ENCODE measurements around the gene ADAMTS8.

The ADAMTS8 gene

GRCh38 chr11:130388607-130389205, 39.7 kb downstream of the ADAMTS8 start:
- TF ChIP-seq CREB1 (IDR thresholded peaks at IDR 0.05; ENCODE audit: low read depth), result no peak

DNA sequence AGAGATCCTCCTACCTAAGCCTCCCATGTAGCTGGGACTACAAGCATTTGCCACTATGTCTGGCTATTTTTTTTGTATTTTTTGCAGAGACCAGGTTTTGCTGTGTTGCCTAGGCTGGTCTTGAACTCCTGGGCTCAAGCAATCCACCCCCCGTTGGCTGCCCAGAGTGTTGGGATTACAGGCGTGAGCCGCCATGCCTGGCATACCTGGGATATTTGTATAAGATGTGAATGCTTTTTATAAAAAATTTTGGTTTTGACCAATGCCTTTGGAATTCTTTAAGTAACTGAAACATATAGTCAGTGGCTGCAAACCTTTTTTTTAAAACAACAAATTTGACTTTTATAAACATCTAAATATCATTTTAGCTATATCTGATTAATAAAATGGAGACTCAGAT, 42.4 kb downstream of the ADAMTS8 start:
- TF ChIP-seq RAD21 (IDR thresholded peaks at IDR 0.05; ENCODE audit: low read depth) (no peak), YY1 (IDR thresholded peaks at IDR 0.05; ENCODE audit: low read depth) (no peak), CREB1 (IDR thresholded peaks at IDR 0.05; ENCODE audit: low read depth) (no peak), EP300 (IDR thresholded peaks at IDR 0.05; ENCODE audit: borderline replicate concordance) (no peak), NFIC (IDR thresholded peaks at IDR 0.05) (no peak), TEAD4 (IDR thresholded peaks at IDR 0.05) (peak; percentile 29; the same call in 1 of the 2 replicates), CEBPB (IDR thresholded peaks at IDR 0.05) (no peak)

DNA sequence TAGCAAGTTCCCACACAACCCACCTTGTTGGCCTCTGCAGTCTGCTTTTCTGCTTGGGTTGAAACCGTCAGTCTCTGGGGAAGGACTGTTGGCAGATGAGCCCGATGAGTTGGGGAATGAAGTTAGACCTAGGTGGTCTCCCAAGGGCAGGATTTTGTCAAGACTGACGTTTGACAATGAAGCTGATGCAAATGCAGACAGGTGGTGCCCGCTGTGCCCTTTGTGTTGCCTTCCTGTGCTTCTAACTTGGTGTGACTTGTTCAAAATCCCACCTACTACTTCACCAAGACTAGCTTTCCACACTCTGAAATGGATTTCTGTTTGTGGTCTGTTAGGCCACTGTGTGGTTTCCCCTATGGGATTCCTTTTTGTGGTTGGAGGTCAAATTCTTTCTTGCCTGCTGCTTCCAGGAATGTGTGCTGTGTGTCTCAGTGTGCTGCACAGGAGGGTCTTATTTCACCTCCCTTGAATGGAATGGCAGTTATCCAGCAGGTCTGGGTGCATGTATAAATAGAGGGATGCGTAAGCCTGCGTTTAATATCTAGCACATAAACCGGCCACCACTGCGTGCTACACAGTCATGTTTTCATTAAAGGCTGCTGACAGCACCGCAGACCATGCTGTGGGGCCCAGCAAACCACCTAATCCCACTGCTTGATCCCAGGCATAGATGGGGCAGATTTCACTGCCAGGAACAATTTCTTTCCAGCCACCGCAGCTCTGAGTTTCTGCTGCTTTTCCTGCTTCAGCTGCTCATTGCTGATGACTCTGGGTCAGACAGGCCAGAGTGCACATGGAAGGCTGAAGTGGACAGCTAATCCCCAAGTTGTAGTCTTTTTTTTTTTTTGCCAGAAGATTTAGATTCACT, 44.8 kb downstream of the ADAMTS8 start:
- TF ChIP-seq EP300 (IDR thresholded peaks at IDR 0.05; ENCODE audit: borderline replicate concordance), result peak; percentile 87
- TF ChIP-seq YY1 (IDR thresholded peaks at IDR 0.05; ENCODE audit: low read depth), result no peak
- TF ChIP-seq RAD21 (IDR thresholded peaks at IDR 0.05; ENCODE audit: low read depth), result no peak
- TF ChIP-seq, protein P1, sequence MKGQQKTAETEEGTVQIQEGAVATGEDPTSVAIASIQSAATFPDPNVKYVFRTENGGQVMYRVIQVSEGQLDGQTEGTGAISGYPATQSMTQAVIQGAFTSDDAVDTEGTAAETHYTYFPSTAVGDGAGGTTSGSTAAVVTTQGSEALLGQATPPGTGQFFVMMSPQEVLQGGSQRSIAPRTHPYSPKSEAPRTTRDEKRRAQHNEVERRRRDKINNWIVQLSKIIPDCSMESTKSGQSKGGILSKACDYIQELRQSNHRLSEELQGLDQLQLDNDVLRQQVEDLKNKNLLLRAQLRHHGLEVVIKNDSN (IDR thresholded peaks at IDR 0.05), result peak; percentile 5; the same call in 1 of the 2 replicates
- no peak for TF ChIP-seq TAF1 (IDR thresholded peaks at IDR 0.05; ENCODE audit: low read depth)
- peak; percentile 88 for TF ChIP-seq TCF12 (IDR thresholded peaks at IDR 0.05; ENCODE audit: low read depth)
- TF ChIP-seq ZBTB7A (IDR thresholded peaks at IDR 0.05; ENCODE audit: low read depth), result peak; percentile 94
- TF ChIP-seq, protein P2, sequence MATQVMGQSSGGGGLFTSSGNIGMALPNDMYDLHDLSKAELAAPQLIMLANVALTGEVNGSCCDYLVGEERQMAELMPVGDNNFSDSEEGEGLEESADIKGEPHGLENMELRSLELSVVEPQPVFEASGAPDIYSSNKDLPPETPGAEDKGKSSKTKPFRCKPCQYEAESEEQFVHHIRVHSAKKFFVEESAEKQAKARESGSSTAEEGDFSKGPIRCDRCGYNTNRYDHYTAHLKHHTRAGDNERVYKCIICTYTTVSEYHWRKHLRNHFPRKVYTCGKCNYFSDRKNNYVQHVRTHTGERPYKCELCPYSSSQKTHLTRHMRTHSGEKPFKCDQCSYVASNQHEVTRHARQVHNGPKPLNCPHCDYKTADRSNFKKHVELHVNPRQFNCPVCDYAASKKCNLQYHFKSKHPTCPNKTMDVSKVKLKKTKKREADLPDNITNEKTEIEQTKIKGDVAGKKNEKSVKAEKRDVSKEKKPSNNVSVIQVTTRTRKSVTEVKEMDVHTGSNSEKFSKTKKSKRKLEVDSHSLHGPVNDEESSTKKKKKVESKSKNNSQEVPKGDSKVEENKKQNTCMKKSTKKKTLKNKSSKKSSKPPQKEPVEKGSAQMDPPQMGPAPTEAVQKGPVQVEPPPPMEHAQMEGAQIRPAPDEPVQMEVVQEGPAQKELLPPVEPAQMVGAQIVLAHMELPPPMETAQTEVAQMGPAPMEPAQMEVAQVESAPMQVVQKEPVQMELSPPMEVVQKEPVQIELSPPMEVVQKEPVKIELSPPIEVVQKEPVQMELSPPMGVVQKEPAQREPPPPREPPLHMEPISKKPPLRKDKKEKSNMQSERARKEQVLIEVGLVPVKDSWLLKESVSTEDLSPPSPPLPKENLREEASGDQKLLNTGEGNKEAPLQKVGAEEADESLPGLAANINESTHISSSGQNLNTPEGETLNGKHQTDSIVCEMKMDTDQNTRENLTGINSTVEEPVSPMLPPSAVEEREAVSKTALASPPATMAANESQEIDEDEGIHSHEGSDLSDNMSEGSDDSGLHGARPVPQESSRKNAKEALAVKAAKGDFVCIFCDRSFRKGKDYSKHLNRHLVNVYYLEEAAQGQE (IDR thresholded peaks at IDR 0.05; ENCODE audit: low read depth), result no peak
- TF ChIP-seq FOXM1 (IDR thresholded peaks at IDR 0.05; ENCODE audit: borderline replicate concordance, low read depth), result peak; percentile 56; the same call in 1 of the 2 replicates
- TF ChIP-seq CREB1 (IDR thresholded peaks at IDR 0.05; ENCODE audit: low read depth), result no peak
- TF ChIP-seq CEBPB (IDR thresholded peaks at IDR 0.05), result no peak
- peak; percentile 98 for TF ChIP-seq TEAD4 (IDR thresholded peaks at IDR 0.05)
- peak; percentile 80 for TF ChIP-seq NFIC (IDR thresholded peaks at IDR 0.05)
- no peak for TF ChIP-seq EGR1 (IDR thresholded peaks at IDR 0.05)
- peak; percentile 35; the same call in 1 of the 2 replicates for TF ChIP-seq MAX (IDR thresholded peaks at IDR 0.05)

DNA sequence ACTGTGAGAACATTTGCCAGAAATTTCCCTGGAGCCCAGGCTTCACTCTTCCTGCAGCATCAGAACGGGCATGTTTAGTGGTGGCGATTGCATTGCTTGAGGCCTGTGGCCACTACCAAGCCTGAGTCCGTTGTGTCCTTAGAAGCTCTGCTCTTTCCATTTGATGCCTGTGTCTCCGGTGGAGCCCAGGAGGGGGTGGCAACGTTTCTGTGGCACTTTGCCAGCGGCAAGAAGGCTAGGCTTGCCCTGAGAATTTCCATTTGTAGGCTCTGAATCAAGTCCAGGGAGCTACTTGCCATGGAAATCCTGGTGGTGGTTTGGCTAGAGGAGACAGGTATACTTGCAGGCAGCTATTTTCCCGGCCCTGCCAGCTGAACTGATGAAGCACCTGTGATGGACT, 47.1 kb downstream of the ADAMTS8 start:
- TF ChIP-seq NFIC (IDR thresholded peaks at IDR 0.05), result peak; percentile 83
- no peak for TF ChIP-seq TEAD4 (IDR thresholded peaks at IDR 0.05)
- no peak for TF ChIP-seq TCF12 (IDR thresholded peaks at IDR 0.05; ENCODE audit: low read depth)
- TF ChIP-seq RAD21 (IDR thresholded peaks at IDR 0.05; ENCODE audit: low read depth), result peak; percentile 3; the same call in 1 of the 2 replicates
- no peak for TF ChIP-seq FOXM1 (IDR thresholded peaks at IDR 0.05; ENCODE audit: borderline replicate concordance, low read depth)

GRCh38 chr11:130380778-130381177, 47.6 kb downstream of the ADAMTS8 start:
- TF ChIP-seq ZBTB7A (IDR thresholded peaks at IDR 0.05; ENCODE audit: low read depth) (no peak), TAF1 (IDR thresholded peaks at IDR 0.05; ENCODE audit: low read depth) (no peak), MAX (IDR thresholded peaks at IDR 0.05) (no peak), TEAD4 (IDR thresholded peaks at IDR 0.05) (no peak), CREB1 (IDR thresholded peaks at IDR 0.05; ENCODE audit: low read depth) (no peak), TCF12 (IDR thresholded peaks at IDR 0.05; ENCODE audit: low read depth) (no peak), FOXM1 (IDR thresholded peaks at IDR 0.05; ENCODE audit: borderline replicate concordance, low read depth) (no peak), CEBPB (IDR thresholded peaks at IDR 0.05) (no peak), NFIC (IDR thresholded peaks at IDR 0.05) (no peak), RAD21 (IDR thresholded peaks at IDR 0.05; ENCODE audit: low read depth) (no peak), EP300 (IDR thresholded peaks at IDR 0.05; ENCODE audit: borderline replicate concordance) (no peak)
- TF ChIP-seq, protein P1 (IDR thresholded peaks at IDR 0.05), result no peak
- TF ChIP-seq, protein P2 (IDR thresholded peaks at IDR 0.05; ENCODE audit: low read depth), result no peak

All from Ishikawa (cell line).